ENCODE results near the gene SYNGAP1.
"Not testable (repeated sequence)": the region's sequence is repeated elsewhere in the genome, so short reads cannot be mapped to it uniquely, and the experiment has no call there.

The SYNGAP1 gene

DNA sequence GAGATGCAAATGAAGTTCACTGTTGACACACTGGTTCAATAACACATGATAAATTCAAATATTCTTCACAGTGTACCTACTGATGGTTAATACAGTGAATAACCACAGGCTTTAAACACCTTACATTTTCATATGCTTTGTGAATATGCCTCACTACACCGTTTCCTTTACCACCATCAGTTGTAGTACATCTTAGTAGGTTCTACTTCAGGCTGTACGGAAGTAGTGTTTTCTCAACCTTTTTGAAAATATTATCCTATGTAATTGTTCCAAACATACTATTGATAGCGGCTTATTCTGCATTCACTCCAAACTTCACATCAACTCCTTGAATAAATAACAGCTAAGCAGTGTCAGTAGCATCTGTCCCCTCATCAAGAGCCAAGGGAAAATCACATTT lies 49.8 kb downstream of the SYNGAP1 start:
- no peak for DNase-seq (ENCODE audit: low read depth, low spot score)

GRCh38 chr6:33477864-33478263 lies 58.0 kb downstream of the SYNGAP1 start:
- DNase-seq (ENCODE audit: low read depth, low spot score), result no peak

DNA sequence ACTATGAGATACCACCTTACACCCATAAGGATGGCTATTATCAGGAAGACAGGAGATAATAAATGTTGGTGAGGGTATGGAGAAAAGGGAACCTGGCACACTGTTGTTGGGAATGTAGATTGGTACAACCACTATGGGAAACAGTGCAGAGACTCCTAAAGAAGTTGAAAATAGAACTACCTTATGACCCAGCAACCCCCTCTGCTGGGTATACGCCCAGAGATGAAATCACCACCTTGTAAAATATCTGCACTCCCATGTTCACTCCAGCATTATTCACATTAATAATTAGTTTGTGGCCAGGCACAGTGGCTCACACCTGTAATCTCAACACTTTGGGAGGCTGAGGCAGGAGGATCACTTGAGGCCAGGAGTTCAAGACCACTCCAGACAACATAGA lies 61.3 kb downstream of the SYNGAP1 start:
- DNase-seq (ENCODE audit: low read depth, low spot score), result no peak

GRCh38 chr6:33482620-33483019 lies 62.8 kb downstream of the SYNGAP1 start:
- DNase-seq (ENCODE audit: low read depth, low spot score), result not testable (repeated sequence)

GRCh38 chr6:33483678-33484077 lies 63.8 kb downstream of the SYNGAP1 start:
- DNase-seq (ENCODE audit: low read depth, low spot score), result no peak

DNA sequence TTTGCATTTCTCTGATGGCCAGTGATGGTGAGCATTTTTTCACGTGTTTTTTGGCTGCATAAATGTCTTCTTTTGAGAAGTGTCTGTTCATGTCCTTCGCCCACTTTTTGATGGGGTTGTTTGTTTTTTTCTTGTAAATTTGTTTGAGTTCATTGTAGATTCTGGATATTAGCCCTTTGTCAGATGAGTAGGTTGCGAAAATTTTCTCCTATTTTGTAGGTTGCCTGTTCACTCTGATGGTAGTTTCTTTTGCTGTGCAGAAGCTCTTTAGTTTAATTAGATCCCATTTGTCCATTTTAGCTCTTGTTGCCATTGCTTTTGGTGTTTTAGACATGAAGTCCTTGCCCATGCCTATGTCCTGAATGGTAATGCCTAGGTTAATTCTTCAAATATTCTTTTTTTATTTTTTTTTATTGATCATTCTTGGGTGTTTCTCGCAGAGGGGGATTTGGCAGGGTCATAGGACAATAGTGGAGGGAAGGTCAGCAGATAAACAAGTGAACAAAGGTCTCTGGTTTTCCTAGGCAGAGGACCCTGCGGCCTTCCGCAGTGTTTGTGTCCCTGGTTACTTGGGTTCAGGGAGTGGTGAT lies 64.9 kb downstream of the SYNGAP1 start:
- not testable (repeated sequence) for DNase-seq (ENCODE audit: low read depth, low spot score)

DNA sequence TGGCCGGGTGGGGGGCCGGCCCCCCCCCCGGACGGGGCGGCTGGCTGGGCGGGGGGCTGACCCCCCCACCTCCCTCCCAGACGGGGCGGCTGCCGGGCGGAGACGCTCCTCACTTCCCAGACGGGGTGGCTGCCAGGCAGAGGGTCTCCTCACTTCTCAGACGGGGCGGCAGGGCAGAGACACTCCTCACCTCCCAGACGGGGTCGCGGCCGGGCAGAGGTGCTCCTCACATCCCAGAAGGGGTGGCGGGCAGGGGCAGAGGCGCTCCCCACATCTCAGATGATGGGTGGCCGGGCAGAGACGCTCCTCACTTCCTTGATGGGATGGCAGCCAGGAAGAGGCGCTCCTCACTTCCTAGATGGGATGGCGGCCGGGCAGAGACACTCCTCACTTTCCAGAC lies 65.8 kb downstream of the SYNGAP1 start:
- DNase-seq (ENCODE audit: low read depth, low spot score), result not testable (repeated sequence)

GRCh38 chr6:33488339-33488738 lies 68.5 kb downstream of the SYNGAP1 start:
- DNase-seq (ENCODE audit: low read depth, low spot score), result no peak

GRCh38 chr6:33490198-33490597 lies 70.3 kb downstream of the SYNGAP1 start:
- no peak for DNase-seq (ENCODE audit: low read depth, low spot score)

DNA sequence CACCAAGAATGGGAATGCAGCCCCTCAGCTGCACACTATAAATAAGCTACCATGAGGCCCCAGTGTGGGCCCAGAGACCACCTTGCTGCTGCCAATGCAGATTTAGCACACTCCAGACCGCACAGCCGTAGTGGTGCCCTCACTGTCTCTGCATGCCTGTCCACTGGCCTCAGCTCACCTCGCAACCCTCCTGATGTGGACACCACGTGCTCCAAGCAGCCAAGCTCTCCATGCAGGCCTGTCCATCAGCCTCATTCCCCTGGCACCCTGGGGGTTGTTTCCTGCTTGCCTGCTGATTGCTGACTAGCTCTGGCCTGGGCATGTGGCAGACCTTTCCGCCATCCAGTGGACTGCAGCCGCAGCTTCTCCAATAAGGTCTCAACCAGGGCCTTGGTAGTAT lies 70.8 kb downstream of the SYNGAP1 start:
- DNase-seq (ENCODE audit: low read depth, low spot score), result no peak

- DNase-seq (ENCODE audit: low read depth, low spot score), result no peak
These were observed 72.2 kb downstream of the SYNGAP1 start for GRCh38 chr6:33492093-33492492.

DNA sequence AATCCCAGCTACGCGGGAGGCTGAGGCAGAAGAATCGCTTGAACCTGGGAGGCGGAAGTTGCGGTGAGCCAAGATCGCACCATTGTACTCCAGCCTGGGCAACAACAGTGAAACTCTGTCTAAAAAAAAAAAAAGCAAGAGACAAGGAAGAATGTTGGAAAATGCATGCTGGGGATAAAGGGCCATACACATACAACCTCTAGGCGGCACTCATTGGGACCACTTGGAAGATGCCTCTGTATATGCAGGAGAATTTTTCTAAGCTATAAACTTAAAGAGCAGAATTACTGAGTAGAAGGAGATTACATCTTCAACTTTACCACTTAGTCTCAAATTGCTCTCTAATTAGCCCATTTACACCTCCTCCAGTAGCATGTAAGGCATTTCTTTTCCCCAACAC lies 77.3 kb downstream of the SYNGAP1 start:
- no peak for DNase-seq (ENCODE audit: low read depth, low spot score)

DNA sequence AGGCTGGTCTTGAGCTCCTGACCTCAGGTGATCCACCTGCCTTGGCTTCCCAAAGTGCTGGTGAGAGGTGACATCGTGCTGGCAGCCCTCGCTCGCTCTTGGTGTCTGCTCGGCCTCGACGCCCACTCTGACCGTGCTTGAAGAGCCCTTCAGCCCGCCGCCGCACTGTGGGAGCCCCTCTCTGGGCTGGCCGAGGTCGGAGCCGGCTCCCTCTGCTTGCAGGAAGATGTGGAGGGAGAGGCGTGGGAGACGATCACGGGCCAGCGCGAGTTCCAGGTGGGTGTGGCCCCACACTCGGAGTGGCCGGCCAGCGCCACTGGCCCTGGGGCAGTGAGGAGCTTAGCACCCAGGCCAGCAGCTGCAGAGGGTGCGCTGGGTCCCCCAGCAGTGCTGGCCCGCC lies 82.6 kb downstream of the SYNGAP1 start:
- DNase-seq (ENCODE audit: low read depth, low spot score), result no peak

GRCh38 chr6:33504486-33504885 lies 84.6 kb downstream of the SYNGAP1 start:
- DNase-seq (ENCODE audit: low read depth, low spot score), result no peak
